GM13976 (cell line): ENCODE measurements around the gene SPI1.

Experiments
- DNase-seq: peaks from one replicate; pipeline ENCODE4 v3.0.0; 2012; ENCODE audit warnings: low spot score
- CTCF ChIP-seq: IDR thresholded peaks from 2 replicates; pipeline ENCODE4 v1.5.1; 2012; ENCODE audit warnings: borderline replicate concordance, mild to moderate bottlenecking; ENCODE audit not compliant: insufficient read depth; ENCODE audit errors: extremely low read depth, missing control alignments, control extremely low read depth
- in situ Hi-C: fragments of 300-500 bp; cut with MboI; formaldehyde crosslinking; loops from one replicate; pipeline ENCODE4 v1.12.0; 2022; ENCODE audit warnings: low sequenced_read_pairs, mixed read lengths, inconsistent platforms; ENCODE audit not compliant: unreplicated experiment

The SPI1 gene

GRCh38 chr11:47305734-47306483 lies 72.4 kb downstream of the SPI1 start:
- DNase-seq = no peak
- no peak for TF ChIP-seq CTCF
- in situ Hi-C loops = no loop called here
